ENCODE measurements around the gene SSBP3.

DNA sequence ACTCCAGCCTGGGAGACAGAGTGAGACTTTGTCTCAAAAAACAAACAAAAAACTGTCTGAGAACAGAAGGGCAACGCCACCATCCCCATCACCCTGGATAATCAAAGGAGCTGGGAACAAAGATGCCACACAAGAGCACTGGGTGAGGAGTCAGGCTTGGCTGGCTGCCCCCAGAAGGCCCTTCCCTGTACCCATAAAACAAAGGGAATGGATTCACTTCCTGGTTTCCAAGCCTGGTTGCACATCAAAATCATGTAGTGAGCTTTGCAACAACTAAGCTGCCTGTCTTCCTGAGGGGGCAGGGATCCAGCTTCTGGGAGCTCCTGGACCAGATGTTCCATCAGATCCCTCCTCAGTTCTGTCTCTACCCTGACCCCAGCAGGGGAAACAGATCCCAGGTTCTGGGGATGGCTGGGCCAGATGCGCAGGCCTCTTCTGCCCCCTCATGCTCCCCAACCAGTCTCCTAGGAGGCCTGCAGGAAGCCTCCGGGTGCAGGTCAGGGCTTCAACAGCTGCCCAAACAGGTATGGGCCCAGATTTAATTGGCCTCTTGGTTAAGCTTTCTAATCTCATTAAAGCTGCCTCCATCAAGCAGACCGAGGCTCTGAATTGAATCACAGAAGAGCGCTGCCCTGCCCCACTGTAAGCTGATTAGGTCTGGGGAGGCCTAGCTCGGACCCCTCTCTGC is 108.5 kb downstream of the SSBP3 start:
- no peak for TF ChIP-seq YY1 (IDR thresholded peaks at IDR 0.05; ENCODE audit: insufficient read depth, insufficient read length)
- TF ChIP-seq ZNF274 (IDR thresholded peaks at IDR 0.05; ENCODE audit: low read depth, low read length): no peak
- TF ChIP-seq SUZ12 (IDR thresholded peaks at IDR 0.05; ENCODE audit: extremely low read depth, insufficient read depth, insufficient read length): no peak
